GM12801 (cell line): ENCODE data around the gene POR.

Source experiments
- CTCF ChIP-seq: IDR thresholded peaks from one replicate; pipeline ENCODE4 v1.5.1; 2011; ENCODE audit warnings: control low read depth; ENCODE audit not compliant: insufficient read length; ENCODE audit errors: extremely low read depth

Gene POR

GRCh38 chr7:75987026-75987804, 72.3 kb downstream of the POR start:
- no peak for TF ChIP-seq CTCF

- no peak for TF ChIP-seq CTCF
Observed at GRCh38 chr7:75987805-75988567, 73.0 kb downstream of the POR start.

GRCh38 chr7:75988568-75989499, 73.9 kb downstream of the POR start:
- no peak for TF ChIP-seq CTCF

GRCh38 chr7:75989500-75990388, 74.8 kb downstream of the POR start:
- no peak for TF ChIP-seq CTCF

- no peak for TF ChIP-seq CTCF
Observed at GRCh38 chr7:75991531-75992082, 76.7 kb downstream of the POR start.

- TF ChIP-seq CTCF: no peak
Observed at GRCh38 chr7:75992083-75992755, 77.3 kb downstream of the POR start.
